GM23248 (cell line): ENCODE data around the gene LRPAP1. TPM values are rescaled to one million over a fixed set of nuclear protein-coding genes. Genes with fewer than 3 reads are reported as not detected.

Experiments used
- DNase-seq: peaks from one replicate; pipeline ENCODE4 v3.0.0-alpha.2; 2015
- H2AFZ ChIP-seq: fragments of 200-600 bp; sonication (generic); 2 replicates; pipeline ENCODE4 v1.6.1; 2016; ENCODE audit warnings: antibody characterized with exemption
- H3F3A ChIP-seq: fragments of 200-600 bp; sonication (generic); 2 replicates; pipeline ENCODE4 v1.6.1; 2016; ENCODE audit warnings: mild to moderate bottlenecking, antibody characterized with exemption, mixed run types; ENCODE audit not compliant: insufficient read depth
- H3K27ac ChIP-seq: fragments of 200-600 bp; sonication (generic); 2 replicates; pipeline ENCODE4 v1.5.1; 2016; ENCODE audit warnings: mild to moderate bottlenecking
- H3K27me3 ChIP-seq: fragments of 200-600 bp; sonication (generic); replicated peaks from 2 replicates; pipeline ENCODE4 v1.6.1; 2016; ENCODE audit warnings: mild to moderate bottlenecking; ENCODE audit not compliant: insufficient read depth
- H3K36me3 ChIP-seq: fragments of 200-600 bp; sonication (generic); 2 replicates; pipeline ENCODE4 v1.6.1; 2016; ENCODE audit warnings: low read depth, mild to moderate bottlenecking
- H3K4me1 ChIP-seq: fragments of 200-600 bp; sonication (generic); 2 replicates; pipeline ENCODE4 v1.6.1; 2016; ENCODE audit warnings: mild to moderate bottlenecking; ENCODE audit not compliant: insufficient read depth
- H3K4me2 ChIP-seq: fragments of 200-600 bp; sonication (generic); one replicate; pipeline ENCODE4 v1.6.1; 2016; ENCODE audit warnings: mild to moderate bottlenecking; ENCODE audit not compliant: unreplicated experiment
- H3K4me3 ChIP-seq: fragments of 200-600 bp; sonication (generic); 2 replicates; pipeline ENCODE4 v1.5.1; 2016; ENCODE audit warnings: mild to moderate bottlenecking
- H3K79me2 ChIP-seq: fragments of 200-600 bp; sonication (generic); 2 replicates; pipeline ENCODE4 v1.6.1; 2016; ENCODE audit warnings: mild to moderate bottlenecking; ENCODE audit not compliant: insufficient read depth
- H3K9ac ChIP-seq: fragments of 200-600 bp; sonication (generic); 2 replicates; pipeline ENCODE4 v1.6.1; 2016; ENCODE audit warnings: mild to moderate bottlenecking
- H3K9me2 ChIP-seq: fragments of 200-600 bp; sonication (generic); 2 replicates; pipeline ENCODE4 v1.6.1; 2016; ENCODE audit warnings: mixed run types, mild to moderate bottlenecking, moderate library complexity; ENCODE audit not compliant: insufficient read depth
- H3K9me3 ChIP-seq: fragments of 200-600 bp; sonication (generic); one replicate; pipeline ENCODE4 v1.6.1; 2017; ENCODE audit warnings: low read depth
- H4K20me1 ChIP-seq: fragments of 200-600 bp; sonication (generic); 2 replicates; pipeline ENCODE4 v1.6.0; 2016; ENCODE audit not compliant: insufficient read depth
- EZH2 ChIP-seq: fragments of 200-600 bp; sonication (generic); IDR thresholded peaks from 2 replicates; pipeline ENCODE4 v1.6.1; 2018; ENCODE audit warnings: antibody characterized with exemption, mild to moderate bottlenecking; ENCODE audit not compliant: insufficient read depth, poor library complexity, severe bottlenecking
- EZH2phosphoT487 ChIP-seq: fragments of 200-600 bp; sonication (generic); IDR thresholded peaks from 2 replicates; pipeline ENCODE4 v1.6.1; 2018; ENCODE audit warnings: antibody characterized with exemption, moderate library complexity, mild to moderate bottlenecking, low read depth; ENCODE audit not compliant: insufficient read depth
- WGBS, 2 experiments: methylation state at CpG; one replicate each; pipeline ENCODE4 v1.1.6; 2015 to 2017; ENCODE audit warnings: low lambda C conversion rate in 2 of 2, low coverage in 1 of 2; ENCODE audit errors: missing lambda C conversion rate in 2 of 2; 5-methylcytosine and 5-hydroxymethylcytosine counted together
- in situ Hi-C: fragments of 300-500 bp; cut with MboI; formaldehyde crosslinking; loops from 2 replicates; pipeline ENCODE4 v1.15.0; 2020
- polyA plus RNA-seq: library from polyadenylated mRNA; unstranded; fragments of >200 nt; fragmentation: Nextera tagmentation; extraction: Ambion mirVana; gene quantifications from 2 replicates; pipeline ENCODE4 v1.2.1, GENCODE V29; 2016
- total RNA-seq: library from RNA; depleted of rRNA; stranded (reverse); fragments of >200 nt; shearing (Covaris generic); gene quantifications from 2 replicates; pipeline ENCODE4 v1.2.3, GENCODE V29; 2014

The LRPAP1 gene
- total and polyA plus RNA-seq, 2 experiments from 2014 or later = 237 to 338 TPM

DNA sequence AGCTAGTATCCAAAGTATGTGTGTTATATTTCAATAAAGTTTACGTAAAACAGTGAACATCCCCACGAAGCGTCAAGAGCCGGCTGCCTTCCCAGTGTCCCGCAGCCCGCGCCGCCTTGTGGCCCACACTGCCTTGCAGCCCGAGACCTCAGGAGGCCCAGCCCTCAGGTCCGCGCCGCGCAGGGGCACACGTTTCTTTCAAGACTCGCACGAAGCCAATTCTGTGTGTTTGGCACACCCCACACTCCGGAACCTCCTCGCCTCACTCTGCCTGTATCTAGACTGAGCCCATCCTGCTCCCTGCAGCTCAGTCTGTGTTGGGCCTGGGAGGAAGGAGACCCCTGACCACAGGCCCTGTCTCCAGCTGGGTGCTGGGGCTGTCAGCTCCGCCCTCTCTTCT lies 5.8 kb downstream of the LRPAP1 start:
- peaks cover 7% of the 10 kb centered on the region; the same call in 1 of the 2 replicates for H3K4me1 ChIP-seq
- no peaks in the 10 kb centered on the region for H3K9me2 ChIP-seq
- no peaks in the 10 kb centered on the region for H3F3A ChIP-seq
- no peaks in the 10 kb centered on the region for H3K9me3 ChIP-seq
- no peaks in the 10 kb centered on the region for H3K27me3 ChIP-seq
- H4K20me1 ChIP-seq = no peaks in the 10 kb centered on the region
- no peak overlapping the region for H2AFZ ChIP-seq
- no peak for DNase-seq
- H3K9ac ChIP-seq = no peak overlapping the region
- no peak for TF ChIP-seq EZH2phosphoT487
- TF ChIP-seq EZH2 = no peak
- WGBS, 2 experiments = 96% methylated on average over 19 of the region's 19 CpGs
- H3K36me3 ChIP-seq = no peaks in the 10 kb centered on the region
- H3K4me2 ChIP-seq = no peak overlapping the region
- H3K27ac ChIP-seq = no peak overlapping the region
- no peak overlapping the region for H3K4me3 ChIP-seq
- in situ Hi-C loops = no loop called here
- H3K79me2 ChIP-seq = peaks cover 47% of the 10 kb centered on the region

DNA sequence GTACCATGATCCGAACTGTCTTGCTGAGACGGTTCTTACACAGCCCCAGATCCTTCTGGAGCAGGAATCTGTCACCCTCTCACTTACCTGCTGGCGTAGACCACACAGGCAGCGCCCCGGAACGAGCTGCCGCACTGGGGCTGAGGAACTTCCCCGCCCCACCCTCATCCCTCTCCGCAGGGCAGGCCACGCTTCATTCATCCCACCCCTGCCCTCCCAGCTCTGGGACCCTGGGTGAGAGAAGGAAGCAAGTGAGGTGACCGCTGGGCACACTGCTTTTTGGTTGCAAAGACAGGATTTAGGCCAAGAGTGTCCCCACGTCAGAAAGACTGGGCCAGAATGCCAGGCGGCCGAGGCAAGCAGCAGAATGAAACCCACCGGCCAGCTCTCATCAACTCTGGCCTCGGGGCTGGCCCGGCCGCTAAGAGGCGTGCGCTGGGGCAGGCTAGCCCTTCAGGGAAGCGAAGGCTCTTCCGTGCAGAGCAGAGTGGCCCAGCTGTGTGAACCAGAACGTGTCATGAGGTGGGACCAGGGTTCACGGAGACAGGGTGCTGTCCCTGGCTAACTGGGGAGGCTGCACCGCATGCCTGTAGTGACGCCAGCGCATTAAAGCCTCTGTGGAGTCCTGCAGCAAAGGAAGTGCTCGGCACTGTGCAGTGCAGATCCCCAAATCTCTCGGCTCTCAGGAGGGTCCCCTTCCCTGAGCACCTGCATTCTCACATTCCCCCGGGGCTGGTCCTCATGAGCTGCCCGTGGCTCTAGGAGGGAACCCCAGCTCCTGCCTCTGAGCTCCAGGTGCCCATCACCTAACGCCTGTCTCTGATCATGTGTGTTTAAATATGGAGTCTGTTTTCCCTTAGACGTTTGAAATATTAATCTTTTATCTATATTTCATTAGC lies 6.4 kb downstream of the LRPAP1 start:
- peaks cover 41% of the 10 kb centered on the region for H3K79me2 ChIP-seq
- no peaks in the 10 kb centered on the region for H3F3A ChIP-seq
- H3K36me3 ChIP-seq = no peaks in the 10 kb centered on the region
- H3K4me3 ChIP-seq = no peak overlapping the region
- no peaks in the 10 kb centered on the region for H3K27me3 ChIP-seq
- H3K9ac ChIP-seq = no peak overlapping the region
- 84 to 88% methylated on average over 33 of the region's 33 CpGs for WGBS, 2 experiments
- no peak for TF ChIP-seq EZH2phosphoT487
- TF ChIP-seq EZH2 = no peak
- H3K4me1 ChIP-seq = peaks cover under 1% of the 10 kb centered on the region; the same call in 1 of the 2 replicates
- H3K27ac ChIP-seq = no peak overlapping the region
- in situ Hi-C loops = no loop called here
- H3K4me2 ChIP-seq = no peak overlapping the region
- H3K9me2 ChIP-seq = no peaks in the 10 kb centered on the region
- no peak for DNase-seq
- no peaks in the 10 kb centered on the region for H4K20me1 ChIP-seq
- H2AFZ ChIP-seq = no peak overlapping the region
- H3K9me3 ChIP-seq = no peaks in the 10 kb centered on the region

DNA sequence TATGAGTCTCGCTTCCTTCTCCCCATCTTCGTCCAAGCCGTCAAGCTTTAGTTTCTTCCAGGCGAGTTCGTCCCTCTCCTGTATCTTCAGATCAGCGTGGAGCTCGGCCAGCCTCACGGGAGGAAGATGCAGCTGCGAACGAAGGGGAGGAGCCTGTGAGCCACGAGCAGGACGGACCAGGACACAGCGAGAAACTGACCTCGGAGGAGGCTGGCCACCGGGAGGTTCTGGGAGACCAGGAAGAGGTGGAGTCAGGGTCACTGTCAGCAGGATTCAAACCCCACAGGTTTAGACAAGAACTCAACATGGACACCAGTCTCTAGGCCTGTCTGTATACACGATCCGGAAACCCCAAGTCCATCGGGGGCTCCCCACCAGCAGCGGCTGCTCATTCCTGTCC lies 7.3 kb downstream of the LRPAP1 start:
- Histone ChIP-seq H4K20me1 (no peaks in the 10 kb centered on the region), H3F3A (no peaks in the 10 kb centered on the region), H3K9me3 (no peaks in the 10 kb centered on the region), H2AFZ (no peak overlapping the region), H3K27ac (no peak overlapping the region), H3K4me1 (no peaks in the 10 kb centered on the region), H3K9me2 (no peaks in the 10 kb centered on the region), H3K36me3 (no peaks in the 10 kb centered on the region), H3K4me2 (no peak overlapping the region), H3K27me3 (no peaks in the 10 kb centered on the region), H3K79me2 (peaks cover 34% of the 10 kb centered on the region), H3K9ac (no peak overlapping the region), H3K4me3 (no peak overlapping the region)
- 84 to 90% methylated on average over 19 of the region's 19 CpGs for WGBS, 2 experiments
- DNase-seq = no peak
- in situ Hi-C loops = no loop called here
- TF ChIP-seq EZH2phosphoT487 (no peak), EZH2 (no peak)

DNA sequence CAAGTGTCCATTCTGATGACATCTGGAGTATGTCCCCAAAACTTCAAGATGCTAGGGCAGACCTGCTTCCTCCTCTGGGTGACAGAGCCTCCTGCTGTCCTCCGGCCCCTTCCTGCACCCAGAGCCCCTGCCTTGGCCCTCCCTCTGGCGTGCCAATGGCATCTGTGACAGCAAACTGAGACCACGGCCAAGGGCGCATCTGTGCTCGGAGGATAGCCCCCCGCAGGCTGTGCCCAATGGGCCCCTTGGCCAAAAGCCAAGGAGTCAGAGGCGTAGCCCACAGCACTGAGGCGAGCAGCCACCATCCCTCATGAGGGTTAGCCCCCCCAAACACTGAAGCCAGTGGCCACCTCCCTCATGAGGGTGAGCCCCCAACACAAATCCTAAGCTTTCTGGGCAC lies 7.9 kb downstream of the LRPAP1 start:
- Histone ChIP-seq H3K27me3 (no peaks in the 10 kb centered on the region), H3K4me3 (no peak overlapping the region), H3K9me2 (no peaks in the 10 kb centered on the region), H3K79me2 (peaks cover 28% of the 10 kb centered on the region), H3K9me3 (no peaks in the 10 kb centered on the region), H3K36me3 (no peaks in the 10 kb centered on the region), H3K27ac (no peak overlapping the region), H3K4me1 (no peaks in the 10 kb centered on the region), H3F3A (no peaks in the 10 kb centered on the region), H3K4me2 (no peak overlapping the region), H2AFZ (no peak overlapping the region), H4K20me1 (no peaks in the 10 kb centered on the region), H3K9ac (no peak overlapping the region)
- no peak for TF ChIP-seq EZH2
- TF ChIP-seq EZH2phosphoT487 = no peak
- 76 to 83% methylated on average over 8 of the region's 8 CpGs for WGBS, 2 experiments
- in situ Hi-C loops = no loop called here
- DNase-seq = no peak
